ENCODE results near the gene ESYT2. TPM values are rescaled to one million over a fixed set of nuclear protein-coding genes. Genes with fewer than 3 reads are reported as not detected.

ESYT2 gene
- total RNA-seq, 1 donor from 2014 or later, result 60.9 TPM

- H3K4me1 Mint-ChIP-seq (ENCODE audit: low read depth, unreplicated experiment), result no peaks in the 10 kb centered on the region
- no peaks in the 10 kb centered on the region for H3K36me3 ChIP-seq (ENCODE audit: insufficient read depth, low read length)
- H3K9me3 Mint-ChIP-seq (ENCODE audit: unreplicated experiment), result no peaks in the 10 kb centered on the region
- H2AFZ ChIP-seq (ENCODE audit: low read depth, low read length), result no peak overlapping the region
- no peaks in the 10 kb centered on the region for H3K79me2 ChIP-seq (ENCODE audit: insufficient read depth, low read length)
- H3K27me3 Mint-ChIP-seq (ENCODE audit: low read depth, unreplicated experiment), result no peaks in the 10 kb centered on the region
- no peaks in the 10 kb centered on the region for H4K20me1 ChIP-seq (ENCODE audit: insufficient read depth, low read length)
- H3K27ac Mint-ChIP-seq (ENCODE audit: unreplicated experiment), result no peak overlapping the region
- DNase-seq (ENCODE audit: low read depth), result no peak
- no peak for FAIRE-seq
- H3K36me3 Mint-ChIP-seq (ENCODE audit: low read depth, unreplicated experiment), result peaks cover 13% of the 10 kb centered on the region
- no peak overlapping the region for H3K4me3 Mint-ChIP-seq (ENCODE audit: unreplicated experiment)
- H3K4me2 ChIP-seq (ENCODE audit: low read length), result no peak overlapping the region
- H3K4me3 ChIP-seq (ENCODE audit: insufficient read depth, low read depth, low read length), result no peak overlapping the region
- no peak overlapping the region for H3K27ac ChIP-seq (ENCODE audit: low read depth, low read length)
- H3K9me3 ChIP-seq (ENCODE audit: insufficient read depth, low read depth, low read length), result no peaks in the 10 kb centered on the region
- TF ChIP-seq CTCF (IDR thresholded peaks at IDR 0.05; ENCODE audit: insufficient read depth, low read depth, low read length), result no peak
- TF ChIP-seq EZH2 (IDR thresholded peaks at IDR 0.05; ENCODE audit: insufficient read depth, low read length), result no peak
- H3K4me1 ChIP-seq (ENCODE audit: insufficient read depth, low read length), result no peaks in the 10 kb centered on the region
- H3K27me3 ChIP-seq (ENCODE audit: insufficient read depth, low read length), result no peaks in the 10 kb centered on the region
- no peak overlapping the region for H3K9ac ChIP-seq (ENCODE audit: low read length)
Measured at GRCh38 chr7:158876984-158877383, 47.7 kb upstream of the ESYT2 start.

- FAIRE-seq (no peak), DNase-seq (ENCODE audit: low read depth) (no peak)
- no peaks in the 10 kb centered on the region for H3K36me3 ChIP-seq (ENCODE audit: insufficient read depth, low read length)
- Mint-ChIP-seq H3K9me3 (ENCODE audit: unreplicated experiment) (no peaks in the 10 kb centered on the region), H3K36me3 (ENCODE audit: low read depth, unreplicated experiment) (peaks cover 12% of the 10 kb centered on the region), H3K27ac (ENCODE audit: unreplicated experiment) (no peak overlapping the region), H3K4me3 (ENCODE audit: unreplicated experiment) (no peak overlapping the region), H3K27me3 (ENCODE audit: low read depth, unreplicated experiment) (no peaks in the 10 kb centered on the region), H3K4me1 (ENCODE audit: low read depth, unreplicated experiment) (peaks cover 5% of the 10 kb centered on the region)
- no peak overlapping the region for H2AFZ ChIP-seq (ENCODE audit: low read depth, low read length)
- H3K9ac ChIP-seq (ENCODE audit: low read length), result no peak overlapping the region
- peaks cover 31% of the 10 kb centered on the region for H3K79me2 ChIP-seq (ENCODE audit: insufficient read depth, low read length)
- no peaks in the 10 kb centered on the region for H3K27me3 ChIP-seq (ENCODE audit: insufficient read depth, low read length)
- peaks cover 7% of the 10 kb centered on the region for H4K20me1 ChIP-seq (ENCODE audit: insufficient read depth, low read length)
- no peak overlapping the region for H3K4me3 ChIP-seq (ENCODE audit: insufficient read depth, low read depth, low read length)
- H3K4me2 ChIP-seq (ENCODE audit: low read length), result no peak overlapping the region
- TF ChIP-seq CTCF (IDR thresholded peaks at IDR 0.05; ENCODE audit: insufficient read depth, low read depth, low read length) (no peak), EZH2 (IDR thresholded peaks at IDR 0.05; ENCODE audit: insufficient read depth, low read length) (no peak)
- H3K9me3 ChIP-seq (ENCODE audit: insufficient read depth, low read depth, low read length), result no peaks in the 10 kb centered on the region
- H3K27ac ChIP-seq (ENCODE audit: low read depth, low read length), result no peak overlapping the region
- H3K4me1 ChIP-seq (ENCODE audit: insufficient read depth, low read length), result no peaks in the 10 kb centered on the region
Measured at GRCh38 chr7:158869876-158870275, 40.6 kb upstream of the ESYT2 start.

- H3K4me1 Mint-ChIP-seq (ENCODE audit: low read depth, unreplicated experiment), result peaks cover 11% of the 10 kb centered on the region
- Histone ChIP-seq H3K27ac (ENCODE audit: low read depth, low read length) (no peak overlapping the region), H3K4me2 (ENCODE audit: low read length) (no peak overlapping the region), H3K9ac (ENCODE audit: low read length) (no peak overlapping the region), H3K4me1 (ENCODE audit: insufficient read depth, low read length) (no peaks in the 10 kb centered on the region), H3K79me2 (ENCODE audit: insufficient read depth, low read length) (peaks cover 38% of the 10 kb centered on the region), H3K4me3 (ENCODE audit: insufficient read depth, low read depth, low read length) (no peak overlapping the region), H2AFZ (ENCODE audit: low read depth, low read length) (no peak overlapping the region), H3K9me3 (ENCODE audit: insufficient read depth, low read depth, low read length) (no peaks in the 10 kb centered on the region), H4K20me1 (ENCODE audit: insufficient read depth, low read length) (peaks cover 7% of the 10 kb centered on the region), H3K27me3 (ENCODE audit: insufficient read depth, low read length) (no peaks in the 10 kb centered on the region), H3K36me3 (ENCODE audit: insufficient read depth, low read length) (no peaks in the 10 kb centered on the region)
- peaks cover 16% of the 10 kb centered on the region for H3K36me3 Mint-ChIP-seq (ENCODE audit: low read depth, unreplicated experiment)
- no peak for FAIRE-seq
- no peak overlapping the region for H3K4me3 Mint-ChIP-seq (ENCODE audit: unreplicated experiment)
- H3K27me3 Mint-ChIP-seq (ENCODE audit: low read depth, unreplicated experiment), result no peaks in the 10 kb centered on the region
- TF ChIP-seq CTCF (IDR thresholded peaks at IDR 0.05; ENCODE audit: insufficient read depth, low read depth, low read length) (no peak), EZH2 (IDR thresholded peaks at IDR 0.05; ENCODE audit: insufficient read depth, low read length) (no peak)
- H3K27ac Mint-ChIP-seq (ENCODE audit: unreplicated experiment), result no peak overlapping the region
- H3K9me3 Mint-ChIP-seq (ENCODE audit: unreplicated experiment), result no peaks in the 10 kb centered on the region
- DNase-seq (ENCODE audit: low read depth), result no peak
Measured at GRCh38 chr7:158868764-158869410, 39.6 kb upstream of the ESYT2 start.

All from astrocyte (in vitro differentiated cells and primary cell).